PC-3 (cell line): ENCODE measurements around the gene MDM1. TPM values are rescaled to one million over a fixed set of nuclear protein-coding genes. Genes with fewer than 3 reads are reported as not detected.

Source experiments
- ATAC-seq: fragments of 200-7000 bp; cut with Tn5 transposase; 2 replicates; pipeline ENCODE4 v1.9.1; 2020; ENCODE audit warnings: mild to moderate bottlenecking, moderate library complexity
- BruUV-seq: library from RNA; stranded (reverse); fragments of 400-500 nt; replicated peaks from 2 replicates; lab custom pipeline; 2021; lab: Mats Ljungman, UMichigan
- CTCF ChIA-PET: fragments of 300-600 bp; sonication (Branson Sonifier 250); formaldehyde crosslinking; loops from one replicate; lab custom pipeline; 2022; ENCODE audit warnings: antibody characterized with exemption; lab: Charles Lee
- POLR2A ChIA-PET: fragments of 300-600 bp; sonication (Branson Sonifier 250); formaldehyde crosslinking; loops from one replicate; lab custom pipeline; 2022; ENCODE audit warnings: antibody characterized with exemption; ENCODE audit not compliant: unreplicated experiment; lab: Charles Lee
- DNase-seq: peaks from one replicate; pipeline ENCODE4 v3.0.0-alpha.2; 2015
- H2AFZ ChIP-seq: fragments of 300-600 bp; sonication (generic); 2 replicates; pipeline ENCODE4 v1.6.0; 2016; ENCODE audit warnings: antibody characterized with exemption, low read length
- H3F3A ChIP-seq: fragments of 300-600 bp; sonication (generic); one replicate; pipeline ENCODE4 v1.6.0; 2017; ENCODE audit warnings: antibody characterized with exemption, low read length, control low read depth, mild to moderate bottlenecking; ENCODE audit not compliant: unreplicated experiment
- H3K27ac ChIP-seq: fragments of 300-600 bp; sonication (generic); 2 replicates; pipeline ENCODE4 v1.5.1; 2016; ENCODE audit warnings: mild to moderate bottlenecking, low read length
- H3K27me3 ChIP-seq: fragments of 300-600 bp; sonication (generic); 2 replicates; pipeline ENCODE4 v1.6.1; 2016; ENCODE audit warnings: low read length, mixed read lengths
- H3K36me3 ChIP-seq: fragments of 300-600 bp; sonication (generic); 2 replicates; pipeline ENCODE4 v1.6.1; 2016; ENCODE audit warnings: low read depth, mixed run types, low read length, mixed read lengths
- H3K4me1 ChIP-seq: fragments of 300-600 bp; sonication (generic); 2 replicates; pipeline ENCODE4 v1.5.1; 2016; ENCODE audit warnings: low read length; ENCODE audit not compliant: insufficient read depth
- H3K4me2 ChIP-seq: fragments of 300-600 bp; sonication (generic); 2 replicates; pipeline ENCODE4 v1.6.0; 2016; ENCODE audit warnings: low read length
- H3K4me3 ChIP-seq: fragments of 300-600 bp; sonication (generic); 2 replicates; pipeline ENCODE4 v1.5.1; 2016; ENCODE audit warnings: mild to moderate bottlenecking, low read length, mixed read lengths
- H3K79me2 ChIP-seq: fragments of 300-600 bp; sonication (generic); 2 replicates; pipeline ENCODE4 v1.6.1; 2017; ENCODE audit warnings: low read length, mixed read lengths
- H3K9ac ChIP-seq: fragments of 300-600 bp; sonication (generic); 2 replicates; pipeline ENCODE4 v1.6.0; 2016; ENCODE audit warnings: mild to moderate bottlenecking, low read length
- H3K9me2 ChIP-seq: fragments of 300-600 bp; sonication (generic); replicated peaks from 2 replicates; pipeline ENCODE4 v1.6.1; 2016; ENCODE audit warnings: mixed run types, low read length, mixed read lengths
- H3K9me3 ChIP-seq: fragments of 300-600 bp; sonication (generic); 2 replicates; pipeline ENCODE4 v1.6.1; 2016; ENCODE audit warnings: low read length, mixed read lengths
- H4K20me1 ChIP-seq: fragments of 300-600 bp; sonication (generic); 2 replicates; pipeline ENCODE4 v1.6.1; 2016; ENCODE audit warnings: low read length, mixed read lengths
- EZH2 ChIP-seq: fragments of 300-600 bp; sonication (generic); IDR thresholded peaks from one replicate; pipeline ENCODE4 v1.6.1; 2017; ENCODE audit warnings: antibody characterized with exemption, mild to moderate bottlenecking, low read length; ENCODE audit not compliant: unreplicated experiment
- EZH2phosphoT487 ChIP-seq: fragments of 300-600 bp; sonication (generic); IDR thresholded peaks from 2 replicates; pipeline ENCODE4 v1.6.1; 2018; ENCODE audit warnings: mild to moderate bottlenecking, antibody characterized with exemption, low read length, borderline replicate concordance
- intact Hi-C: fragments of 100-400 bp; cut with micrococcal nuclease; formaldehyde crosslinking; loops from 2 replicates; pipeline ENCODE4 v1.9.0; 2023
- total RNA-seq: library from RNA; depleted of rRNA; stranded (reverse); fragments of >200 nt; gene quantifications from 2 replicates; pipeline ENCODE4 v1.2.3, GENCODE V29; 2014
- TF ChIP-seq, protein P1 (sequence below): fragments of 300-600 bp; sonication (generic); conservative IDR thresholded peaks from 2 replicates; pipeline ENCODE4 v1.5.1; 2017; ENCODE audit warnings: antibody characterized with exemption, low read depth, mild to moderate bottlenecking, low read length

Gene MDM1
- total RNA-seq, 1 experiment from 2014 or later: 10.4 TPM

DNA sequence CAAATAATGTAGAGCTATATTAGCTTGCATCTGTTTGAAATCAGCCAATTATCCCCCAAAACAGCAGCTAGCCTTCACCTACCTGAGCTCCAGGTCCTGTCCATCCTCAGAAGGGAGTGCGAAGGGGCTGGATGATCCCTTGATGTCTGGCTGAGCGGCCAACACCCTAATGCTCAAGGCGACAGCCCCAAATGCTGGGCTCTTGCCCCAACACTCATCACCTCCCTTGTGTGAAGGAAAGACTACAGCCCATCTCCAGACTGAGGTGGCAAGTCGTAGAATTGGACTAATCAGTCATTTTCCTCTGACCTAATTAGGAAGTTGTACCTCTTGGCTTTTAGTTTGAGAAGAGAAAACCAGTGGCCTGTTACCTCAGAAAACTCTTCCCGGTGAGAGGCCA, 16.3 kb upstream of the MDM1 start:
- Histone ChIP-seq H3K4me2 (no peak overlapping the region), H3K9me2 (no peaks in the 10 kb centered on the region), H4K20me1 (no peaks in the 10 kb centered on the region), H3K36me3 (no peaks in the 10 kb centered on the region), H3K27me3 (no peaks in the 10 kb centered on the region), H3K9me3 (no peaks in the 10 kb centered on the region), H3F3A (no peaks in the 10 kb centered on the region), H2AFZ (no peak overlapping the region), H3K4me3 (no peak overlapping the region), H3K4me1 (peaks cover 28% of the 10 kb centered on the region), H3K79me2 (no peaks in the 10 kb centered on the region), H3K9ac (no peak overlapping the region), H3K27ac (no peak overlapping the region)
- no peak for ATAC-seq
- CTCF ChIA-PET: no interaction called here
- POLR2A ChIA-PET: no interaction called here
- no TSS peak for BruUV-seq
- no peak for DNase-seq
- TF ChIP-seq EZH2phosphoT487: no peak
- no peak for TF ChIP-seq EZH2
- intact Hi-C loops: no loop called here

GRCh38 chr12:68345763-68346162, 13.6 kb upstream of the MDM1 start:
- Histone ChIP-seq H4K20me1 (no peaks in the 10 kb centered on the region), H3K79me2 (no peaks in the 10 kb centered on the region), H3K4me2 (no peak overlapping the region), H3K9me3 (no peaks in the 10 kb centered on the region), H2AFZ (no peak overlapping the region), H3F3A (no peaks in the 10 kb centered on the region), H3K4me3 (no peak overlapping the region), H3K9ac (no peak overlapping the region), H3K27ac (no peak overlapping the region), H3K36me3 (no peaks in the 10 kb centered on the region), H3K27me3 (no peaks in the 10 kb centered on the region), H3K4me1 (peaks cover 14% of the 10 kb centered on the region), H3K9me2 (no peaks in the 10 kb centered on the region)
- BruUV-seq: no TSS peak
- CTCF ChIA-PET: no interaction called here
- ATAC-seq: no peak
- POLR2A ChIA-PET: no interaction called here
- DNase-seq: no peak
- intact Hi-C loops: no loop called here
- TF ChIP-seq EZH2phosphoT487 (no peak), EZH2 (no peak)
- TF ChIP-seq, protein P1, sequence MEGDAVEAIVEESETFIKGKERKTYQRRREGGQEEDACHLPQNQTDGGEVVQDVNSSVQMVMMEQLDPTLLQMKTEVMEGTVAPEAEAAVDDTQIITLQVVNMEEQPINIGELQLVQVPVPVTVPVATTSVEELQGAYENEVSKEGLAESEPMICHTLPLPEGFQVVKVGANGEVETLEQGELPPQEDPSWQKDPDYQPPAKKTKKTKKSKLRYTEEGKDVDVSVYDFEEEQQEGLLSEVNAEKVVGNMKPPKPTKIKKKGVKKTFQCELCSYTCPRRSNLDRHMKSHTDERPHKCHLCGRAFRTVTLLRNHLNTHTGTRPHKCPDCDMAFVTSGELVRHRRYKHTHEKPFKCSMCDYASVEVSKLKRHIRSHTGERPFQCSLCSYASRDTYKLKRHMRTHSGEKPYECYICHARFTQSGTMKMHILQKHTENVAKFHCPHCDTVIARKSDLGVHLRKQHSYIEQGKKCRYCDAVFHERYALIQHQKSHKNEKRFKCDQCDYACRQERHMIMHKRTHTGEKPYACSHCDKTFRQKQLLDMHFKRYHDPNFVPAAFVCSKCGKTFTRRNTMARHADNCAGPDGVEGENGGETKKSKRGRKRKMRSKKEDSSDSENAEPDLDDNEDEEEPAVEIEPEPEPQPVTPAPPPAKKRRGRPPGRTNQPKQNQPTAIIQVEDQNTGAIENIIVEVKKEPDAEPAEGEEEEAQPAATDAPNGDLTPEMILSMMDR: no peak

- intact Hi-C loops: no loop called here
- TF ChIP-seq, protein P1: no peak
- TF ChIP-seq EZH2phosphoT487: no peak
- TF ChIP-seq EZH2: no peak
- Histone ChIP-seq H4K20me1 (no peaks in the 10 kb centered on the region), H3K9ac (no peak overlapping the region), H3K36me3 (no peaks in the 10 kb centered on the region), H3K4me2 (no peak overlapping the region), H3K9me3 (no peaks in the 10 kb centered on the region), H3K79me2 (no peaks in the 10 kb centered on the region), H3K9me2 (no peaks in the 10 kb centered on the region), H2AFZ (no peak overlapping the region), H3F3A (no peaks in the 10 kb centered on the region), H3K27ac (no peak overlapping the region), H3K4me3 (no peak overlapping the region), H3K27me3 (no peaks in the 10 kb centered on the region), H3K4me1 (no peaks in the 10 kb centered on the region)
- no TSS peak for BruUV-seq
- ChIA-PET POLR2A (interaction anchor here (0.6 kb wide), 1 partner anchor 122 kb away, joined by 3 read pairs; no protein-coding TSS in a partner anchor), CTCF (no interaction called here)
- ATAC-seq (no peak), DNase-seq (no peak)
Measured at GRCh38 chr12:68344126-68344525, 12.0 kb upstream of the MDM1 start.
